Hepatocyte (in vitro differentiated cells): ENCODE measurements around the gene VEPH1.

Experiments
- CTCF ChIP-seq: fragments of 200-600 bp; sonication (generic); IDR thresholded peaks from 2 replicates; pipeline ENCODE4 v1.5.1; 2016; ENCODE audit warnings: antibody characterized with exemption, mild to moderate bottlenecking; ENCODE audit not compliant: poor library complexity
- EZH2 ChIP-seq: fragments of 200-600 bp; sonication (generic); IDR thresholded peaks from 2 replicates; pipeline ENCODE4 v1.6.1; 2016; ENCODE audit warnings: antibody characterized with exemption, mild to moderate bottlenecking, borderline replicate concordance
- EZH2phosphoT487 ChIP-seq: fragments of 200-600 bp; sonication (generic); IDR thresholded peaks from one replicate; pipeline ENCODE4 v1.6.1; 2018; ENCODE audit warnings: antibody characterized with exemption, mild to moderate bottlenecking, low read depth, moderate library complexity; ENCODE audit not compliant: unreplicated experiment, severe bottlenecking

GRCh38 chr3:157500232-157500631 lies 3.0 kb downstream of the VEPH1 start:
- TF ChIP-seq CTCF (no peak), EZH2 (no peak), EZH2phosphoT487 (no peak)
